Forelimb muscle (tissue), 1 donor: ENCODE results near the gene ARL9. TPM values are rescaled to one million over a fixed set of nuclear protein-coding genes. Genes with fewer than 3 reads are reported as not detected.
"Not testable (repeated sequence)": the region's sequence is repeated elsewhere in the genome, so short reads cannot be mapped to it uniquely, and the experiment has no call there.

Source experiments
- DNase-seq: peaks from one replicate; pipeline ENCODE4 v3.0.0-alpha.2; 2013; ENCODE audit warnings: low read depth
- polyA plus RNA-seq: library from polyadenylated mRNA; unstranded; fragments of 120-200 nt; gene quantifications from one replicate; pipeline ENCODE4 v1.2.1, GENCODE V29; 2013; ENCODE audit not compliant: insufficient read length

The ARL9 gene
- polyA plus RNA-seq: 0.13 TPM

DNA sequence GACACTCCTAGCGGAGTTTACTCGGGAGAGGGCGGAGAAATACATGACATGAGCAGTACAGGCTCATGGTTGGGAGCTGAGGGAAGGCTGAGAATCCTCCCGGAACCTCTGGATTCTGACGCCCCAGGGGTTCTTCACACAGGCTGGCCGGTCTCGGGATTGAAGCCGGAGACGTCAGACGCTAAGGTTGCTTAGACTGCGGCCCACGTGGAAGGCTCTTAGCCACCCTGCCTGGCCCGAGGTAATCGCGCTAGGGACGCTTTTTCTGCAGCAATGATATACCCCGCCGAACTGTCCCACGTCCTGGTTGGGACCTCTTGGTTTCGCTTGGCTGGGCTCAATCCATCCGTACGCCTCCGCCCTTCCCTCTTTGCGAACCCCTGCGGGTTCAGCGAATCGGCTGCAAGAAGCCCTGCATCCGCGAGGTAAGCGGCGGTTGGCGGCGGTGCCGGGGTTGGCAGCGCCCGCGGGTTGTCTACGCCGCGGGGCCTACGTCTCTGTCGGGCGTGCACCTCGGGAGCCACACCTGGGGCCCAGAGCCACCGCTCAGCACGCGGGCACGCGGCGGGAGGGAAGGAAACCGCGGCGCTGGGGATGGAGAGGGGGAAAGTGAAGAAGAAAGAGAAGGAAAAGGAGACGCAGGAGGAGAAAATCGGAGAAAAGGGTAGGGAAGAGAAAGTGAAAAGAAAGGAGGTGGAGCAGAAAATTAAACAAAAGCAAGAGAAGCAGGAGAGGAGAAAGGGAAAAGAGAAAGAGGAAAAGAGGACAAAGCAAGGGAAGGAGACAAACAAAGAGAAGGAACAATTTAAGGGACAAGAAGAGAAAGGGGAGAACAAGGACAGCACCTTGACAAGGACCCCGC is at the start of gene ARL9:
Gene ARL9, plus strand, starts transcription at position 523 of the 862 bp plus-strand sequence. Its CDS starts 72 bp downstream, at position 595.
- DNase-seq: no peak

- no peak for DNase-seq
Observed at GRCh38 chr4:56460085-56460484, 45.5 kb upstream of the ARL9 start.

DNA sequence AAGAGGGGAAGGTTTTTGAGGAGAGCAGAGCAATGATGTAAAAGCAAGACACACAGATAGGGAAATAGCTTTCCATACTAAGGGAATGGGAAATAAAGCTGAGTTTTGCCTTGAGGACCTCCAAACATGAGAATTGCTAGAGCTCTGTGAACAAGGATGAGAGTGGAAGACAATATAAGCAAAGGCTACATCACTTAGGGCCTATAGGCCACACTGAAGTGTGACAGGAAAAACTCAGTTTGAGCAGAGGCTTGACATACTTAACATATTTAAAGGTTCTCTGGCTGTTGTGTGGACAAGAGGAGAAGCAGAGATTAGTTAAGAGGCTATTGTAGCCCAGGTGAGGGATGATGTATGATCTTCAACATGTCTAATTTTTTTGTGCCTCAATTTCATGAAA is 43.4 kb upstream of the ARL9 start:
- DNase-seq: no peak

- DNase-seq: no peak
Observed at GRCh38 chr4:56463711-56464110, 41.9 kb upstream of the ARL9 start.

DNA sequence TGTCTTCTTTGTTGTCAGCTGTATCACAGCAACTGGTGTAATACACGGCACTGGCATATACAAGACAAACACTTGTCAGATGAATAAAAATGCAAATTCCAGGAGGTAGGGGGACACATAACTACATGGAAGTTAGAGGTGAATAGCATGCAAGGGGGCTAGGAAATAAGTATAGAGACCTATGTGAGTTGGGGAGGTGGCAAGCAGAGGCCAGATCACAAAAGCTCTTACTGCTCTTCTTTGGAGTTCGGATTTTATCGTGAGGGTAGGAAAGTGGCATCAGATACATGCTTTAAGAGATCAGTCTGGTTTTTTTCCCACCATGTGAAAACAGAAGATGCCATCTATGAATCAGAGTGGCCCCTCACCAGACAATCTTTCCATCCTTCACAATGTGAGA is 41.0 kb upstream of the ARL9 start:
- no peak for DNase-seq

DNA sequence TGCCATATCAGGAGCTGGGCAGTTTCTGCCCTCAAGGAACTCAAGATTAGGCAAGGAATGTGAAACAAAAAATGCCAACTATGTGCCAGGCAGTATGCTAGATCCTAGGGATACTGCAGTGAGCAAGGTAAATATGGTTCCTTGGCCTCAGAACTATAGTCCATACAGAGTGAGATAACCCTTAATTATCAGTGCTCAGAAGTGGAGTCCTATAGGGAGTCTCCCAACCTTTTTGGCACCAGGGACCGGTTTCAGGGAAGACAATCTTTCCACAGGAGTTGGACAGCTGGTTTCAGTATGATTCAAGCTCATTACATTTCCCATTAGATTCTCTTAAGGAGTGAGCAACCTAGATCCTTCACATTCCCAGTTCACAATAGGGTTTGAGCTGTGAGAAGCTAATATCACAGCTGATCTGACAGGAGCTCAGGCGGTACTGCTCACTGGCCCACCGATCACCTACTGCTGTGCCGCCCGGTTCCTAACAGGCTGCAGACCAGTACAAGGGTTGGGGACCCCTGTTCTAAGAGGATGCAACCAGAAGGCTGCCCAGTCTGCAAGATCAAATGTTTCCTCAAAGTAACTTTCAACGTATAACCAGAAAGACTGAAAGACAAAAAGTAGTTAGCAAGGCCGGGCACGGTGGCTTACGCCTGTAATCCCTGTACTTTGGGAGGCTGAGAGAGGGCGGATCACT is 39.8 kb upstream of the ARL9 start:
- DNase-seq: no peak

DNA sequence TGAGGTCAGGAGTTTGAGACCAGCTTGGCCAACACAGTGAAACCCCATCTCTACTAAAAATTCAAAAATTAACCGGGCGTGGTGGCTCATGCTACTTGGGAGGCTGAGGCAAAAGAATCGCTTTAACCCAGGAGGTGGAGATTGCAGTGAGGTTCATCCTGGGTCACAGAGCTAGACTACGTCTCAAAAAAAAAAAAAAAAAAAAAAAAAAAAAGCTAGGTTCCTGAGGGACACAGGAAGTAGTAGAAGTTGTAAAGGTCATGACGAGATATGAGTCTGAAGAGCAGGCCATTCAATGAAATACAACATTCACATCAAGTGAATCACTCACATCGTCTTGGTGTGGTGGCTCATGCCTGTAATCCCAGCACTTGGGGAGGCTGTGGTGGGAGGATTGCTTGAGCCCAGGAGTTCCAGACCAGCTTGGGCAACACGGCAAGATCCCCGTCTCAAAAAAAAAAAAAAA is 39.3 kb upstream of the ARL9 start:
- DNase-seq: not testable (repeated sequence)

DNA sequence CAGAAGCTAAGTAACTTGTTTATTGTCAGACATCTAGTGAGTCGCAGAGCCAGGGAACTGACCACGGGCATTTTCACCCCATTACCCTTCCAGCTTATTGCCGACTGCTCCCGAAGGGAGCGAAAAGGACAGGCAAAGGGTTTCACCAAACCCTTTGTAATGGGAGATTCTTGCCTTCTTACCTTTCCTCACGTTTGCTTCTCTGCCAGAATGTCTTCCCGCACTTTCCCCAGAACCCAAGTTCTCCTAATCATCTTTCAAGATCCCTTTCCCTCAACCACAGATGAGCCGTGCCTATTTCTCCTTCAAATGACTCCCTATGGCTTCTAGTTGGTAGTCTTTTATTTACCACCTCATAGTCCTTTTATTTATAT is 38.7 kb upstream of the ARL9 start:
- no peak for DNase-seq

GRCh38 chr4:56467284-56468096 is 38.1 kb upstream of the ARL9 start, which contains the start of gene SRP72:
SRP72 (plus strand) TSS chr4:56467617; CDS start chr4:56467636, 19 bp downstream.
- peak; percentile 78 for DNase-seq

- no peak for DNase-seq
Observed at GRCh38 chr4:56468097-56468422, 37.5 kb upstream of the ARL9 start.

- no peak for DNase-seq
Observed at GRCh38 chr4:56469489-56470210, 35.9 kb upstream of the ARL9 start.

- no peak for DNase-seq
Observed at GRCh38 chr4:56475917-56476316, 29.7 kb upstream of the ARL9 start.

DNA sequence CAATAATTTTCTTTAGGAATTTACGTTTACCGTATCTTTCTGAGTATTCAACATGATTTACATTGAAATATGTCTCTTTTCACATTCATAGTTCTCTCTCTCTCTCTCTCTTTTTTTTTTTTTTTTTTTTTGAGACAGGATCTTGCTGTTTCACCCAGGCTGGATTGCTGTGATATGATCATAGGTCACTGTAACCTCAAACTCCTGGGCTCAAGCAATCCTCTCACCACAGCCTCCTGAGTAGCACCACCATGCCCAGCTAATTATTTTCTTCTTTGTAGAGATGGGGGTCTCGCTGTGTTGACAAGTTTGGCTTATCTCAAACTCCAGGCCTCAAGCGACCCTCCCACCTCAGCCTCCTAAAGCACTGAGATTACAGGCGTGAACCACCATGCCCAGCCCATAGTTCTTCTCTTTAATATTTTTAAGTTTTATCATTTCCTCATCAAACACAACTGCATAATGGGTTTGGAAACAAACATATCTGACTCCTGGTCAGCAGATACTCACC is 28.3 kb upstream of the ARL9 start:
- DNase-seq: no peak

DNA sequence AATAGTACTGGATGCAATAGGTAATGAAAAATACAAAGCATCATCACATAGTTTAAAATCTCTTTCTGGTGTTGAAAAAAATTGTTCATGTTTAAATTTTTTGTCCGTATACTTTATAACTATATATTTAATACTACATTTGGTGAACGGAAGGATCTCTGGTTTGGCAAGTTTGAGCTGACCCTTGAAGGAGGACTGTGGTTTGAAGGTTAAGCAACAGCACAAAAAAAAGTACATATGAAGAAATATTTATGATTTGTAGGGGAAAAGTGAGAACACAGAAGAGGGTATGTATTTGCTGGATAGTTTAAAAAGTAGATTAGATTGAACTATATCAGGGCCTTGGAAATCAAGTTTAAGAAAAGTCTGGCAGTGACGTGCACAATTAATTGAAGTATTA is 24.9 kb upstream of the ARL9 start:
- no peak for DNase-seq

- DNase-seq: no peak
Observed at GRCh38 chr4:56496241-56496640, 9.3 kb upstream of the ARL9 start.

GRCh38 chr4:56511098-56511497 is 5.5 kb downstream of the ARL9 start:
- no peak for DNase-seq

DNA sequence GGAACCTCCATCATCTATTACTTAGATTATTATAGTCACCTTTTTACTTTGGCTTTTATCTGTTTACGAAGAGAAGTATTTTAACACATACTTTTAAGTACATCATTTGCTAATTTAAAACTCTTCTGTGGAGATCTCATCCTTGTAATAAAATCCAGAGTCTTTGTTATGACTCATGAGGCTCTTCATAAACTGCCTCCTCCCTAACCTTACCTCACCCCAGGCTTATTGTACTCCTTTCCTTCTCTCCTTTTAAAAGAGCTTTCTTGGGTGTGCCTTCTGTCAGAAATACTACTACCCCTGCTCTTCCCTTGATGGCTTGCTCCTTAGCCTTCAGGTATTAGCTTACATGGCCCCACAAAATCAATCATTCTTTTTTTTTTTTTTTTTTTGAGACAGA is 6.6 kb downstream of the ARL9 start:
- no peak for DNase-seq

GRCh38 chr4:56513517-56513916 is 7.9 kb downstream of the ARL9 start:
- DNase-seq: no peak

GRCh38 chr4:56530269-56531148 is 24.9 kb downstream of the ARL9 start:
- no peak for DNase-seq

GRCh38 chr4:56531149-56531770 is 25.7 kb downstream of the ARL9 start:
- no peak for DNase-seq
